HG02938 (cell line): ENCODE data around the gene TUBA8.

Experiments
- ATAC-seq: cut with Tn5 transposase; IDR thresholded peaks from one replicate; pipeline ENCODE4 v1.9.1; 2021; ENCODE audit warnings: mild to moderate bottlenecking, moderate library complexity; ENCODE audit not compliant: unreplicated experiment

The TUBA8 gene

GRCh38 chr22:18077087-18077638, 33.4 kb upstream of the TUBA8 start:
- no peak for ATAC-seq

- ATAC-seq = peak; percentile 95
These were observed 32.8 kb upstream of the TUBA8 start, which contains the start of gene PEX26 for GRCh38 chr22:18077639-18078328. TSS of gene PEX26 (plus strand) at chr22:18077990. CDS start at chr22:18078377, 387 bp downstream.

DNA sequence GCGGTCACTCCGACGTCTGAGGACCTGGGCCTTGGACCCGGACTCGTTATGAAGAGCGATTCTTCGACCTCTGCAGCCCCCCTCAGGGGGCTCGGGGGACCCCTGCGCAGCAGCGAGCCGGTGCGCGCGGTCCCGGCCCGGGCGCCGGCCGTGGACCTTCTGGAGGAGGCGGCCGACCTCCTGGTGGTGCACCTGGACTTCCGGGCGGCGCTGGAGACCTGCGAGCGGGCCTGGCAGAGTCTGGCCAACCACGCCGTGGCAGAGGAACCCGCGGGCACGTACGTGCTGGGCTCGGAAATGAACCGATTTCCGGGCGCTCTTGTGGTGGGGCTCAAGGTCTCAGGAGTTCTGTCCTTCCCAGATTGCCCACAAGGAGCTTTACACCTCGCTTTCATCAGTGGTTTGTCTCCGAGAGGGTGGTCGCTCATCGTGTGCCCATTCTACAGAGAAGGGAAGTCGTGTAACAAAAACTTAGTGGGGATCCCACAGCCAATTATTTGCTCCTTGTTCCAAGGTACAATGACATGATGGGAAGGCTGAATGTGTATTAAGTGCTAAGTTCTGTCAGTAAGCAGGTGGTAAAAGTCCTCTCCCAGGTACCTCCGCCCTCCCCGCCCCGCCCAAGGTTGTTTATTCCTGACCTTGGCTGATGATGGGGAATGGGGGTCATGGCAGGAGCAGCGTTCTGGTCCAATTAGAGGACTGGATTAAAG, 32.1 kb upstream of the TUBA8 start:
- ATAC-seq = peak; percentile 1

GRCh38 chr22:18079706-18080233, 30.8 kb upstream of the TUBA8 start:
- no peak for ATAC-seq

DNA sequence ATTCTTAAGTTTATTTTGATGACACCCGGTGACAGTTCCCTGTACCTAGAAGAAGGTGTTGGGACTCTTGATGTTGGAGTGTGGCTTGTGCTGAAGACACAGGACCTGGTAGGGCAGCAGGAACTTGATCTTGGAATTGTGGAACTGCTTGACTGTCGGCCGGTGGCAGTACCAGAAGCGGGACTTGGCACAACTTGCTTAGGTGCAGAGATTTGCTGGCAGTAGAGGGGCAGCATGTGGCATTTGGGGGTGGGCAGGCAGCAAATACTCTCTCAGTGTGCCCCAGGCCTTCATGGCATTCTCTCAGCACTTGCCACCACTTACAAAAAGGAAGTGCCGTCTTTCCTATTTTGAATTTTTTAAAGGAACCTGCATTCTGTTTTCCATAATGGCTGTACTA, 29.2 kb upstream of the TUBA8 start:
- no peak for ATAC-seq

DNA sequence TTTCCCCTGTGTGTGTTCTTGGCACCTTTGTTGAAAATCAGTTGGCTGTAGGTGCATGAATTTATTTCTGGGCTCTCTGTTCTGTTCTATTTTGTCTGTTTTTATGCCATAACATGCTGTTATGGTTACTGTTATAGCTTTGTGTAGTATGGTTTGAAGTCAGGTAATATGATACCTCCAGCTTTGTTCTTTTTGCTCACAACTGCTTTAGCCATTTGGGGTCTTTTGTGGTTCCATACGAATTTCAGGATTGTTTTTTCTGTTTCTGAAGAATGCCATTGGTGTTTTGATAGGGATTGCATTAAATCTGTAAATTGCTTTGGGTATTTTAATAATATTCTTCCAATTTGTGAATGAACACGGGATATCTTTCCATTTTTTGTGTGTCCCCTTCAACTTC, 28.1 kb upstream of the TUBA8 start:
- no peak for ATAC-seq

DNA sequence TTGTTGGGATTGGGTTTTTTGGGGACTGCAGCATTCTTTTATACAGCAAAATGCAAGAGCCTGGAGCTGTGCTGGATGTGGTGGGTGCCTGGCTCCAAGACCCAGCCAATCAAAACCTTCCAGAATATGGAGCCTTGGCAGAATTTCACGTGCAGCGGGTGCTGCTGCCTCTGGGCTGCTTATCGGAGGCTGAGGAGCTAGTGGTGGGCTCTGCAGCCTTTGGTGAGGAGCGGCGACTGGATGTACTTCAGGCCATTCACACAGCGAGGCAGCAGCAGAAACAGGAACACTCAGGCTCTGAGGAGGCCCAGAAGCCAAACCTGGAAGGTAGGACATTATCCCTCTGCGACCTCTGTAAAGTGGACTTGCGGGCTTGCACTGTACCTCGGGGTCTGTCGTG, 27.2 kb upstream of the TUBA8 start:
- no peak for ATAC-seq

DNA sequence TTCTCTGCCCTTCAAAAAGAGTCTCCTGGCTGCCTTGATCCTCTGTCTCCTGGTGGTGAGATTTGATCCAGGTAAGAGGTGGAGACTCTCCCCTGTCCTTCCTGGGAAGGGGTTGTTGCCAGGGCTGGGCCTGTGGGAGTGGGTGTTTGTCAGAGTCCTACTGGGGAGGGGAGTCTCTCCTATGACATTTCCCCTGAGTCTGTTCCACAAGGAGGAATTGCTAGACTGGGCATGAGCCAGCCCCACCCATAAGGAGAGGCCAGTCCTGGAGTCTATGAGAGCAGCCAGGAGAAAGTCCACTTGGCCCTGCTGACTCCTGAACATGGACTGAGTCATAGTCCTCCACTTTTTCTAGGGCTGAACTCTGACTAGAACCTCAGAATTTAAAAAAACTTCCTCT, 25.4 kb upstream of the TUBA8 start:
- ATAC-seq = no peak

DNA sequence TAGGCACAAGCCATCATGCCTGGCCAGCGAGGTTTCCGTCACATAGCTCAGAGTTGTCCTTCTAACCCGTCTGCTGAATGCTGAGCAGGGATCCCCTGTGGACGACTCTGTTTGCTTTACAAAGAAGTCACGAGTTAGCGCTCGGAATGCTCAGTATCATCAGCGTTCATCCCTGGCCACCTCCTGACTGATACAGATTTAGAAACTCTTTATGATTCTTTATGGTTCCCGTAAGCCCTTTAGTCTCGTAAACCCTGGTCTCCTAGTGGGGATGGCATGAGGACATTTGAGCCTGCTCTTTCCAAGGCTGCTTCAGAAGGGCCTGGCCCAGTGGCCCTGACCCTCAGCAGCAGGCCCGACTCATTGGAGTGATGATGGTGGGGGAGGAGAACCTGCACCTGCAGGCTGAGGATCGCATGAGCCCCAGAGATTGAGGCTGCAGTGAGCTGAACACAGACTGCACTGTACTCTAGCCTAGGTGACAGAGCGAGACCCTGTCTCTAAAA, 23.2 kb upstream of the TUBA8 start:
- ATAC-seq = no peak

DNA sequence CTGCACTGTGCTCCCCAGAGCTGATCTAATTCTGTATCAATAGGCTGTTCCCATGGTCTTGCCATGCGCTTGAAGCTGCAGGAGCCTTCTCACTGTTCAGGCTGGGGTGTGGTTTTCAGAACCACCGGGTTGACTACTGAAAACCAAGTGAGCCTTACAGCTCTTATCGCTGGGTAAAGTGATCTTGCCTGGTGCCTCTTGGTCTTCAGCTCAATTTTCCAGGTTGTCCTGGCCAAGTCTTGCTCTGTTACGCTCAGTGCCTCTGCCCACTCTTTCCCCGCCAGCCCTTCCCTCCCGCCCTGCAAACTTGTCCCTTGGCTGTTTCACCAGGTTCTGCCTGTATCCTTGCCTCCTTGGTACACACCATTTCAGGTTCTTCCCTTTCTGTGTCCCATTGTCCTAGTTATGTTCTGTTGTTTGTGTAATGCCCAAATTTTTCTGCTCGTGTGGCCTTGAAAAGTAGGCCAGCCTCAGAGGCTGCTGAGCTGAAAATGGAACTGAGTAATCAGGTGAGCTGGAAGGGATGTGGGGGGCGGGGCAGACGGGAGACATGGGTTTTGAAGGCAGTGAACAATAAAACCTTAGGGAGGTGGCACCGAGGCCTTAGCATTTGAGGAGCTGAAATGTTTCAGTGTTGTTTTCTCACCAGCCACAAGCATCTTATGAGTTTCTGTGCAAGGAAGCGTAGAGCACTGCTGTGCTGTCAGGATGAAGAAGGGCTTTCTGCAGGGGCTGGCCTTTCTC, 21.6 kb upstream of the TUBA8 start:
- ATAC-seq = no peak

GRCh38 chr22:18090286-18090685, 20.3 kb upstream of the TUBA8 start:
- ATAC-seq = no peak

DNA sequence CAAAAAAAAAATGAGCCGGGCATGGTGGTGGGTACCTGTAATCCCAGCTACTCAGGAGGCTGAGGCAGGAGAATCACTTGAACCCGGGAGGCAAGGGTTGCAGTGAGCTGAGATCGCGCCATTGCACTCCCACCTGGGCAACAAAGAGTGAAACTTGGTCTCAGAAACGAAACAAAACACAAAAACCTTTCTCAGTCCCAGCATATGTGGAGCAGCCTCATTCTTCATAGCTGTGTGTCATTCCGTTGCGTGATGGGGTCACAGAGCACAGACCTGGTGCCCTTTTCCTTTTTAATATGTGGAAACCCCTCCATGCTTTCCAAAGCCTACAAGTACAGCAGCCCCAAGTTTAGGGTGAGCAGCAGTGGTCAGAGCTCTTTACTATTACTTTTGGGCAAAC, 19.1 kb upstream of the TUBA8 start:
- ATAC-seq = no peak

GRCh38 chr22:18091916-18092526, 18.6 kb upstream of the TUBA8 start:
- no peak for ATAC-seq

- no peak for ATAC-seq
These were observed 16.9 kb upstream of the TUBA8 start for GRCh38 chr22:18093661-18094060.

- no peak for ATAC-seq
These were observed 15.4 kb upstream of the TUBA8 start for GRCh38 chr22:18095101-18095805.

DNA sequence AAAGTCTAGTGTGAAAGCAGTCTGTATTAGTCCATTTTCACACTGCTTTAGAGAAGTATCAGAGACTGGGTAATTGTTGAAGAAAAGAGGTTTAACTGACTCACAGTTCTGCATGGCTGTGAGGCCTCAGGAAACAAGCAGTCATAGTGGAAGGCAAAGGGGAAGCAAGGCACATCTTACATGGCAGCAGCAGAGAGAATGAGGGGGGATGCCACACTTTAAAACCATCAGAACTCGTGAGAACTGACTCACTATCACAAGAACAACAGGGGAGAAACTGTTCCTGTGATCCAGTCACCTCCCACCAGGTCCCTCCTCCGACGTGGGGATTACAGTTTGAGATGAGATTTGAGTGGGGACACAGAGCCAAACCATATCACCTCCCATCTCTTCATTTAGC, 13.8 kb upstream of the TUBA8 start:
- ATAC-seq = no peak

DNA sequence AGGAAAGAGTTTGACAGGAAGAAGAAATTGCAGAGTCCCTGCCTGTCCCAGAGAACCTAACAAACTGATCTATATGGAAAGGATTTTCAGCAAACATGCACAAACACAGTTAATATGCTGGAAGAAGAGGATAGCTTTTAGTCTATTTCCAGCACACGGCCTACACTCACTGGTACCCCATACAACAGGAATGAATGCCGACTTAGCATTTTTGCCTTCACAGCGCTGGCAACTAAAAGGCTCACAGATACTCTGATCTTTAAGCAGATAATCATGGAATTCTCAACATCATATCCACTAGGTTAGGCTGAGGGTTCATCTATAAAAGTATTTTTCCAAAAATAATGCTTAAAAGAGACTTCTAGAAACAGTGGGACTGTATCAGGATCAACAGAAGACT, 9.8 kb upstream of the TUBA8 start:
- no peak for ATAC-seq

DNA sequence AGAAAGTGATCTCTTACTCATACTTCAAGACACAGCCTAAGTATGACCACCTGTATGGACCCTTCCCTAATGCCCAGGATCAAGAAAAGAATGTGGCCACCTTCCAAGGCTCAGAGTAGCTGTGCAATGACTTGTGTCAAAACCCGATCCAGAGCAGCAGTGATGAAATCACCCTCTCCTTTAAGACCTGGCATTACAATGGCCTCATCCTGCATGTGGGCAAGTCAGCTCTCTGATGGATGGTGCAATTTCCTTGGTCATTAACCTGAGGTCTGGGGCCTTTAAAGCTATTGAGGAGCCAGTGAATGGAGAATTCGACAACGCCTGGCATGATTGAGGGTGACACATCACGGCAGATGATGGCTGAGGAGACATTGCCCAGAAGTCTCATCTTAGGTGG, 9.1 kb upstream of the TUBA8 start:
- no peak for ATAC-seq

GRCh38 chr22:18103527-18104269, 6.9 kb upstream of the TUBA8 start:
- no peak for ATAC-seq
